Astrocyte of the spinal cord (primary cell): ENCODE measurements around the gene SPTBN5.

Experiments
- DNase-seq: peaks from one replicate; pipeline ENCODE4 v3.0.0; 2011; ENCODE audit warnings: low read depth, low spot score
- H3K4me3 ChIP-seq: 2 replicates; pipeline ENCODE4 v1.5.1; 2011; ENCODE audit warnings: low read depth, mild to moderate bottlenecking, low read length, moderate library complexity
- in situ Hi-C: cut with HindIII; loops from 2 replicates; pipeline ENCODE4 v1.10.0; 2017; ENCODE audit warnings: low sequenced_read_pairs
- TF ChIP-seq, protein P1 (sequence below): IDR thresholded peaks from 2 replicates; pipeline ENCODE4 v1.5.1; 2012; ENCODE audit warnings: low read depth, mild to moderate bottlenecking, low read length, inconsistent platforms

SPTBN5 gene

DNA sequence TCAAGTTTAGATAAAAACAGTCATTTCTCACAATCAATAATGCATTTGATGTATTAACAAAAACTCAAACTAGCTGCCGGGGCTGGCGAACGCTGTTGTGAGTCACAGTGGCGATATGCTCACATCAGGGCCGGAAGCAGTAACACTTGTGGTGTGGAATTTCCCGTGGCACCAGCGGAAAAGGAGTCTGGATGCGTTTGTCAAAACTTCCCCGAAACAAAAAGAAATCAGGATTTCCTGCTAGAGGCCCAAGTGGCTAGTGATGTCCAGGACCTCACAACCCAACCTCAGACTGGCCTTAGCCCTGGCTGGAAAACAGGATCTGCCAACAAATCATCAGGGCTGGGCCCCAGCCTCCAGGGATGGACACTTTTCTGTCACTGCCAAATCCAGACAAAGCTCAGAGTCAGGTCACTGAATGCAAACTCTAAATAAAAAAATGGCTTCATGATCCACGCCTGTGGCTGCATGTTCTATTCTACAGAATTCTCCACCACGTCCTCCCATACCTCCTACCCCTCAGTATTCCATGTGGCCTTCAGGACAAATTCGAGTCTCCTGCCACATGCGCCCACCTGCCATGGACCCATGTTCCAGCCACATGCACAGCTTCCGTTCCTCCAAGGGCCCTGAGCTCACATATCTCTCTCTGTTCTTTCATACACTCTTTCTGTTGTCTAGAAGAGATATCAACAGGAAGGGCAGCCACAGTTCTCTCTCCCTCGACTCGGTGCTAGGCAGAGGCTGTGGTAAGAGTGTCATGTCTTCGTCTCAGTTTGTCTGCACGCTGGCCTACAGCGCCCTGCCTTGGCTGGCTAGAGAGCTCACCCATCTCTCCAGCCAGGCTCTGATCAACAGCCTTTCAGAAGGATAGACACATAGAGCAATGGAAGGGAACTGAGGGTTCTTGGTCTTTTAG lies 43.1 kb upstream of the SPTBN5 start:
- H3K4me3 ChIP-seq = no peak overlapping the region
- peak; percentile 58 for DNase-seq
- TF ChIP-seq, protein P1, sequence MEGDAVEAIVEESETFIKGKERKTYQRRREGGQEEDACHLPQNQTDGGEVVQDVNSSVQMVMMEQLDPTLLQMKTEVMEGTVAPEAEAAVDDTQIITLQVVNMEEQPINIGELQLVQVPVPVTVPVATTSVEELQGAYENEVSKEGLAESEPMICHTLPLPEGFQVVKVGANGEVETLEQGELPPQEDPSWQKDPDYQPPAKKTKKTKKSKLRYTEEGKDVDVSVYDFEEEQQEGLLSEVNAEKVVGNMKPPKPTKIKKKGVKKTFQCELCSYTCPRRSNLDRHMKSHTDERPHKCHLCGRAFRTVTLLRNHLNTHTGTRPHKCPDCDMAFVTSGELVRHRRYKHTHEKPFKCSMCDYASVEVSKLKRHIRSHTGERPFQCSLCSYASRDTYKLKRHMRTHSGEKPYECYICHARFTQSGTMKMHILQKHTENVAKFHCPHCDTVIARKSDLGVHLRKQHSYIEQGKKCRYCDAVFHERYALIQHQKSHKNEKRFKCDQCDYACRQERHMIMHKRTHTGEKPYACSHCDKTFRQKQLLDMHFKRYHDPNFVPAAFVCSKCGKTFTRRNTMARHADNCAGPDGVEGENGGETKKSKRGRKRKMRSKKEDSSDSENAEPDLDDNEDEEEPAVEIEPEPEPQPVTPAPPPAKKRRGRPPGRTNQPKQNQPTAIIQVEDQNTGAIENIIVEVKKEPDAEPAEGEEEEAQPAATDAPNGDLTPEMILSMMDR = no peak
- in situ Hi-C loops = no loop called here

DNA sequence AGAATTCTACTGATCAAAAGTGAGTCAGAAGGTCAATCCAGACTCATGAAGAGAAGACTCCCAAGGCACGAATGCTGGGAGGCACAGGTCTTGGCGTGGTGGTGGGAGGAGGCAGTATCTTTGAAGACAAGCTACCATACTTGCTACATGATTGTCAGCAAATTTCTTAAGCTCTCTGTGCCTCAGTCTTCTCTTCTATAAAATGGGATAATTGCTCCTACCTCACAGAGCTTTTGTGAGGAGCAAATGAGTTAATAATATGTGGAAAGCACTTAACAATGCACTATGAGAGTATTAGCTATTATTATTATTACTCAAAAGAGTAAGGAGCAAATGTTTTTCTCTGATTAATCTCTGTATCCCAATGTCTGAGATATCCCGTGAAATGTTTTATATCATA lies 42.3 kb upstream of the SPTBN5 start:
- DNase-seq = no peak
- in situ Hi-C loops = no loop called here
- no peak overlapping the region for H3K4me3 ChIP-seq
- TF ChIP-seq, protein P1 = no peak

DNA sequence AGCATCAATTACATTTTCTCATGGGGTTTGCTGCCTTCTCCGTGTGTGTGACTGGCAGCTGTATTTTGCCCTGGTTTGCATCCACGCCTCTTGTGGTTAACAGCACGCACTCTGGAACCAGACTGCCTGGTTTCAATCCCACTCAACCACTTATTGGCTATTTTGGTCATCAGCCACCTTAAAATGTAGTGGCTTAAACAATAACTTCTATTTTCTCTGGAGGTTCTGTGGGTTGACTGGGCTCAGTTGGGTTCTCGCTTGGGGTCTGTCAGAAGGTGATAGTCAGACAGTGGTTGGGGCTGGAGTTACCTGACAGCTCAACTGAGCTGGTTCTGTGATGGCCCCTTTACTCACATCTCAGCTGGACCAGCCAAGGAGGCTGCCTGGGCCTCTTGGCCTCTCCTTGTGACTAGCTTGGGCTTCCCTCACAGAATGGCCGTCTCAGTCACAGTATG lies 41.7 kb upstream of the SPTBN5 start:
- DNase-seq = no peak
- TF ChIP-seq, protein P1 = no peak
- H3K4me3 ChIP-seq = no peak overlapping the region
- in situ Hi-C loops = no loop called here

GRCh38 chr15:41934843-41935242 lies 41.0 kb upstream of the SPTBN5 start:
- DNase-seq = peak; percentile 60
- in situ Hi-C loops = no loop called here
- H3K4me3 ChIP-seq = no peak overlapping the region
- TF ChIP-seq, protein P1 = no peak

- no peak overlapping the region for H3K4me3 ChIP-seq
- DNase-seq = no peak
- in situ Hi-C loops = no loop called here
- TF ChIP-seq, protein P1 = no peak
Observed at GRCh38 chr15:41933771-41934170, 39.9 kb upstream of the SPTBN5 start.

DNA sequence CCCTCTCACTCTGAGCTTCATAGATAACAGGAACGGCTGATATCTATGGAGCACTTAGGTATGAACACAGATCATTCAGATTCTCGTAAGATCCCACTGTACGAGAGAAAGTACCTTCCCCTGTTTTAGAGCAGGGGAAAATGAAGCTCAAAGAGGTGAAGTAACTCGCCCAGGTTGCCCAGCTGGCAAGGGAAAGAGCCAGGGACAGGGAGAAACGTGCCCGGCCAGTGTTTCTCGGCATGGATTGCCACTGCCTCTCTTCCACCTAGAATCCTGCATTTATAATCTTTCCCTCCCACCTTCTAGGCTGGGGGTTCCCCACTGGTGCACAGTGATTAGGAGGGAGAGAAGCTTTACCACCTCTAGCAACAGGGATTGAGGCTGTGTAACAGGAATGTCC lies 39.5 kb upstream of the SPTBN5 start:
- H3K4me3 ChIP-seq = no peak overlapping the region
- in situ Hi-C loops = no loop called here
- DNase-seq = no peak
- TF ChIP-seq, protein P1 = no peak
